ENCODE data around the gene SCML1.

- TF ChIP-seq POLR2AphosphoS5 (IDR thresholded peaks at IDR 0.05; ENCODE audit: low read depth): no peak
- TF ChIP-seq, protein P1, sequence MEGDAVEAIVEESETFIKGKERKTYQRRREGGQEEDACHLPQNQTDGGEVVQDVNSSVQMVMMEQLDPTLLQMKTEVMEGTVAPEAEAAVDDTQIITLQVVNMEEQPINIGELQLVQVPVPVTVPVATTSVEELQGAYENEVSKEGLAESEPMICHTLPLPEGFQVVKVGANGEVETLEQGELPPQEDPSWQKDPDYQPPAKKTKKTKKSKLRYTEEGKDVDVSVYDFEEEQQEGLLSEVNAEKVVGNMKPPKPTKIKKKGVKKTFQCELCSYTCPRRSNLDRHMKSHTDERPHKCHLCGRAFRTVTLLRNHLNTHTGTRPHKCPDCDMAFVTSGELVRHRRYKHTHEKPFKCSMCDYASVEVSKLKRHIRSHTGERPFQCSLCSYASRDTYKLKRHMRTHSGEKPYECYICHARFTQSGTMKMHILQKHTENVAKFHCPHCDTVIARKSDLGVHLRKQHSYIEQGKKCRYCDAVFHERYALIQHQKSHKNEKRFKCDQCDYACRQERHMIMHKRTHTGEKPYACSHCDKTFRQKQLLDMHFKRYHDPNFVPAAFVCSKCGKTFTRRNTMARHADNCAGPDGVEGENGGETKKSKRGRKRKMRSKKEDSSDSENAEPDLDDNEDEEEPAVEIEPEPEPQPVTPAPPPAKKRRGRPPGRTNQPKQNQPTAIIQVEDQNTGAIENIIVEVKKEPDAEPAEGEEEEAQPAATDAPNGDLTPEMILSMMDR (IDR thresholded peaks at IDR 0.05; ENCODE audit: insufficient read depth, low read length): no peak
- TF ChIP-seq GABPA (IDR thresholded peaks at IDR 0.05; ENCODE audit: low read depth): no peak
These were observed 17.6 kb upstream of the SCML1 start for GRCh38 chrX:17719711-17720110.

Data from HL-60 (cell line).